Stomach (tissue), 9 donors: ENCODE data around the gene KIR3DL1. TPM values are rescaled to one million over a fixed set of nuclear protein-coding genes. Genes with fewer than 3 reads are reported as not detected.

Experiments used
- DNase-seq, 2 donors: peaks; one replicate each; pipeline versions ENCODE4 v3.0.0 to v3.0.0-alpha.2; 2013 to 2019
- H3K27ac ChIP-seq, 5 donors: fragments of 200-600 bp in 4 of 5; sonication (generic) in 4 of 5; one replicate each; pipeline ENCODE4 v1.5.1; 2013 to 2019; ENCODE audit warnings: mild to moderate bottlenecking in 1 of 5, moderate library complexity in 1 of 5
- H3K27me3 ChIP-seq, 3 donors: fragments of 200-600 bp; sonication (generic); one replicate each; pipeline ENCODE4 v1.5.1; 2017 to 2019; ENCODE audit warnings: mixed run types in 1 of 3
- H3K36me3 ChIP-seq, 4 donors: fragments of 200-600 bp; sonication (generic); 1 replicate in 3 of 4; 2 replicates in 1 of 4; pipeline ENCODE4 v1.5.1; 2016 to 2019
- H3K4me1 ChIP-seq, 4 donors: fragments of 200-600 bp; sonication (generic); one replicate each; pipeline ENCODE4 v1.5.1; 2016 to 2019
- H3K4me3 ChIP-seq, 4 donors: fragments of 200-600 bp; sonication (generic) in 3 of 4; one replicate each; pipeline ENCODE4 v1.5.1; 2016 to 2019; ENCODE audit warnings: mild to moderate bottlenecking in 1 of 4
- H3K9me3 ChIP-seq, 4 donors: fragments of 200-600 bp; sonication (generic); one replicate each; pipeline ENCODE4 v1.5.1; 2016 to 2019
- EP300 ChIP-seq: sonication (generic); formaldehyde crosslinking; IDR thresholded peaks from one replicate; pipeline ENCODE4 v1.6.1; 2017; ENCODE audit warnings: antibody characterized with exemption
- POLR2A ChIP-seq, 4 donors: fragments of 450-650 bp; IDR thresholded peaks; one replicate each; pipeline ENCODE4 v1.6.1; 2016; ENCODE audit warnings: antibody characterized with exemption in 4 of 4, control low read depth in 2 of 4, mild to moderate bottlenecking in 1 of 4, moderate library complexity in 1 of 4
- POLR2AphosphoS5 ChIP-seq, 3 donors: sonication (generic); formaldehyde crosslinking; IDR thresholded peaks; one replicate each; pipeline ENCODE4 v1.6.1; 2016; ENCODE audit warnings: antibody characterized with exemption in 3 of 3
- WGBS, 5 donors: extraction: QIAGEN DNeasy Blood & Tissue Kit in 3 of 5; methylation state at CpG; one replicate each; pipeline versions ENCODE4 v1.1.5 to v1.1.7; 2013 to 2018; 5-methylcytosine and 5-hydroxymethylcytosine counted together
- intact Hi-C: fragments of 100-400 bp; cut with DNase I; formaldehyde crosslinking; loops from one replicate; pipeline ENCODE4 v1.15.1; 2023; ENCODE audit warnings: low total_unique reads
- polyA plus RNA-seq, 3 donors: library from polyadenylated mRNA; stranded (reverse); fragments of 200-250 nt; gene quantifications; one replicate each; pipeline ENCODE4 v1.2.3, GENCODE V29; 2013
- total RNA-seq, 5 donors: library from RNA; depleted of rRNA; stranded (reverse); fragments of >200 nt; gene quantifications; one replicate each; pipeline versions ENCODE4 v1.1.0 to v1.2.3, GENCODE V29; 2014 to 2016
- TF ChIP-seq, protein P1 (sequence below), 7 experiments: fragments of 450-650 bp in 4 of 7; fragments of 200-600 bp in 3 of 7; sonication (generic) in 3 of 7; IDR thresholded peaks; one replicate each; pipeline ENCODE4 v1.5.1; 2016 to 2019; ENCODE audit warnings: antibody characterized with exemption in 7 of 7, control low read depth in 2 of 7, mild to moderate bottlenecking in 1 of 7
- donor health status: healthy with polysubstance abuse.
- donor health status: Bipolar disorder and iron deficiency.
- donor health status: healthy.

Gene KIR3DL1
- total and polyA plus RNA-seq, 8 donors, result not detected

GRCh38 chr19:54803410-54803809 lies 12.9 kb upstream of the KIR3DL1 start, which contains the start of gene KIR2DL4:
Gene KIR2DL4, plus strand, starts transcription at chr19:54803610. Its CDS starts 42 bp downstream, at chr19:54803652.
- Histone ChIP-seq H3K4me3 (no peak within 1 kb of the TSS), H3K27ac (no peak within 1 kb of the TSS), H3K27me3 (peaks cover 0 to 19% (median 0%) of the 10 kb centered on the region in 3 donors), H3K4me1 (no peaks in the 10 kb centered on the region), H3K36me3 (no peaks in the 10 kb centered on the region), H3K9me3 (no peaks in the 10 kb centered on the region)
- TF ChIP-seq POLR2AphosphoS5 (IDR thresholded peaks at IDR 0.05) (no peak), POLR2A (IDR thresholded peaks at IDR 0.05) (no peak), EP300 (no peak)
- TF ChIP-seq, protein P1, sequence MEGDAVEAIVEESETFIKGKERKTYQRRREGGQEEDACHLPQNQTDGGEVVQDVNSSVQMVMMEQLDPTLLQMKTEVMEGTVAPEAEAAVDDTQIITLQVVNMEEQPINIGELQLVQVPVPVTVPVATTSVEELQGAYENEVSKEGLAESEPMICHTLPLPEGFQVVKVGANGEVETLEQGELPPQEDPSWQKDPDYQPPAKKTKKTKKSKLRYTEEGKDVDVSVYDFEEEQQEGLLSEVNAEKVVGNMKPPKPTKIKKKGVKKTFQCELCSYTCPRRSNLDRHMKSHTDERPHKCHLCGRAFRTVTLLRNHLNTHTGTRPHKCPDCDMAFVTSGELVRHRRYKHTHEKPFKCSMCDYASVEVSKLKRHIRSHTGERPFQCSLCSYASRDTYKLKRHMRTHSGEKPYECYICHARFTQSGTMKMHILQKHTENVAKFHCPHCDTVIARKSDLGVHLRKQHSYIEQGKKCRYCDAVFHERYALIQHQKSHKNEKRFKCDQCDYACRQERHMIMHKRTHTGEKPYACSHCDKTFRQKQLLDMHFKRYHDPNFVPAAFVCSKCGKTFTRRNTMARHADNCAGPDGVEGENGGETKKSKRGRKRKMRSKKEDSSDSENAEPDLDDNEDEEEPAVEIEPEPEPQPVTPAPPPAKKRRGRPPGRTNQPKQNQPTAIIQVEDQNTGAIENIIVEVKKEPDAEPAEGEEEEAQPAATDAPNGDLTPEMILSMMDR (IDR thresholded peaks at IDR 0.05), result no peak
- intact Hi-C loops, result no loop called here
- WGBS, 5 donors, result 80 to 85% (median 83%) methylated on average over 10 of the region's 10 CpGs
- no peak for DNase-seq

DNA sequence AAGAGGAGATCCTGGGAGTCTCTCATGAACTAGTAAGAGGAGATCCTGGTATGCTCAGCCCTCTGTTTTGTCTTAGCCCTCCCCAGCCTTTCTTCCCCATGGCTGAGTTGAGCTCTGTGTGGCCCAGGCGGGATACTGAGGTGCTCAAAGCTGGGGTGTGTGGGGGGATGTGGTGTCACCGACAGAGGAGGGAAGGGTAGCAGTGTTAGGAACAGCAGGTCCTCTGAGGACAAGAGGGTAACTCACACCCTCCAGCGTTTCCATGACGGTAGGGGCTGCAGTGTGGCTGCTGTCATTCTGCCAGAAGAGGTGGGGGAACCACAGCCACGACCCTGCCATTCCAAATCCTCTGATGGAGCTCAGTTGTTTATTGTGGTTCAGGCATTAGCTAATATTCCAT lies 12.2 kb upstream of the KIR3DL1 start:
- Histone ChIP-seq H3K36me3 (no peaks in the 10 kb centered on the region), H3K4me3 (no peak overlapping the region), H3K4me1 (no peaks in the 10 kb centered on the region), H3K27me3 (peaks cover 0 to 19% (median 4%) of the 10 kb centered on the region in 3 donors), H3K27ac (no peak overlapping the region), H3K9me3 (peaks cover 0 to 5% (median 0%) of the 10 kb centered on the region in 4 donors)
- WGBS, 5 donors, result 55 to 64% (median 60%) methylated on average over 5 of the region's 5 CpGs
- intact Hi-C loops, result no loop called here
- no peak for DNase-seq
- TF ChIP-seq EP300 (no peak), POLR2AphosphoS5 (IDR thresholded peaks at IDR 0.05) (no peak), POLR2A (IDR thresholded peaks at IDR 0.05) (no peak)
- TF ChIP-seq, protein P1 (IDR thresholded peaks at IDR 0.05), result no peak

DNA sequence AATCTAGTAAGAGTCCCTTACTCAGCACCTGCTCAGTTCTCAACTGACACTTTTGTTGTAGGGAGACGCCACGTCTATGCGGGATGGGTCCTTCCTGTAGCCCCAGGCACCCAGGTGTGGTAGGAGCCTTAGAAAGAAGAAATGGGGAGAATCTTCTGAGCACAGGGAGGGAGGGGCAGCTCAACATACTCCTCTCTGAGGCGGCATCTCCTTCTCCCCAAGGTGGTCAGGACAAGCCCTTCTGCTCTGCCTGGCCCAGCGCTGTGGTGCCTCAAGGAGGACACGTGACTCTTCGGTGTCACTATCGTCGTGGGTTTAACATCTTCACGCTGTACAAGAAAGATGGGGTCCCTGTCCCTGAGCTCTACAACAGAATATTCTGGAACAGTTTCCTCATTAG lies 11.7 kb upstream of the KIR3DL1 start:
- WGBS, 5 donors, result 87 to 93% (median 91%) methylated on average over 10 of the region's 10 CpGs
- DNase-seq, result no peak

DNA sequence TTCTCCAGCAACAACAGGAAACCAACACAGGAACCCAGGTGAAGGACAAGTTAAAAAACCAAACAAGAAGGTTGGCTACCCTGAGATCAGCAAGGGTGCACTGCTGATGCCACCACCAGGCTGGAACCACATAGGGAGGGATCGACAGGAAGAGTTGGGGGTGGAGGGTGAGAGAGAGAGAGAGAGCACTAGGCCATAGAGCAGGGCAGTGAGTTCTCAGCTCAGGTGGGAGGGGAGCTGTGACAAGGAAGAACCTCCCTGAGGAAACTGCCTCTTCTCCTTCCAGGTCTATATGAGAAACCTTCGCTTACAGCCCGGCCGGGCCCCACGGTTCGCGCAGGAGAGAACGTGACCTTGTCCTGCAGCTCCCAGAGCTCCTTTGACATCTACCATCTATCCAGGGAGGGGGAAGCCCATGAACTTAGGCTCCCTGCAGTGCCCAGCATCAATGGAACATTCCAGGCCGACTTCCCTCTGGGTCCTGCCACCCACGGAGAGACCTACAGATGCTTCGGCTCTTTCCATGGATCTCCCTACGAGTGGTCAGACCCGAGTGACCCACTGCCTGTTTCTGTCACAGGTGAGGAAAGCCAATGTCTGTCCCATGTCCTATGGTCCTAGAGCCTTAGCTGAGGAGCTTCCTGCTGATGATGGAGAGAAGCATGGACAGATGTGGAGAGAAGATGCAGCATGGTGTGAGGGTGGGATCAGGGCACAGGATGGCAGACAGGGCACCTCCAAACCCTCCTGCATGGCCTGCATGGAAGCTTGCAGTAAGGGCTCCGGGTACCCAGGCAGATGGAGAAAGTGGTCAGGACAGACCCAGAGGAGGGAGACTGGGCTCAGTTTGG lies 10.4 kb upstream of the KIR3DL1 start:
- WGBS, 5 donors, result 76 to 88% (median 82%) methylated on average over 8 to 14 of the region's 14 CpGs
- TF ChIP-seq POLR2AphosphoS5 (IDR thresholded peaks at IDR 0.05) (no peak), POLR2A (IDR thresholded peaks at IDR 0.05) (no peak), EP300 (no peak)
- TF ChIP-seq, protein P1 (IDR thresholded peaks at IDR 0.05), result no peak
- Histone ChIP-seq H3K27ac (no peak overlapping the region), H3K36me3 (no peaks in the 10 kb centered on the region), H3K27me3 (peaks cover 0 to 19% (median 4%) of the 10 kb centered on the region in 3 donors), H3K9me3 (peaks cover 0 to 6% (median 2%) of the 10 kb centered on the region in 4 donors), H3K4me3 (no peak overlapping the region), H3K4me1 (no peaks in the 10 kb centered on the region)
- no peak for DNase-seq
- intact Hi-C loops, result no loop called here

More for the DNA sequence above, 11.7 kb upstream of the KIR3DL1 start:
- Histone ChIP-seq H3K4me3 (no peak overlapping the region), H3K4me1 (no peaks in the 10 kb centered on the region), H3K27me3 (peaks cover 0 to 19% (median 4%) of the 10 kb centered on the region in 3 donors), H3K27ac (no peak overlapping the region), H3K36me3 (no peaks in the 10 kb centered on the region), H3K9me3 (peaks cover 0 to 5% (median 1%) of the 10 kb centered on the region in 4 donors)
- TF ChIP-seq POLR2A (IDR thresholded peaks at IDR 0.05) (no peak), POLR2AphosphoS5 (IDR thresholded peaks at IDR 0.05) (no peak), EP300 (no peak)
- TF ChIP-seq, protein P1 (IDR thresholded peaks at IDR 0.05), result no peak
- intact Hi-C loops, result no loop called here
